ENCODE results near the gene ZSCAN22. TPM values are rescaled to one million over a fixed set of nuclear protein-coding genes. Genes with fewer than 3 reads are reported as not detected.

The ZSCAN22 gene
- total and polyA plus RNA-seq, 2 experiments from 2014 or later, result 0.86 to 2.9 TPM

DNA sequence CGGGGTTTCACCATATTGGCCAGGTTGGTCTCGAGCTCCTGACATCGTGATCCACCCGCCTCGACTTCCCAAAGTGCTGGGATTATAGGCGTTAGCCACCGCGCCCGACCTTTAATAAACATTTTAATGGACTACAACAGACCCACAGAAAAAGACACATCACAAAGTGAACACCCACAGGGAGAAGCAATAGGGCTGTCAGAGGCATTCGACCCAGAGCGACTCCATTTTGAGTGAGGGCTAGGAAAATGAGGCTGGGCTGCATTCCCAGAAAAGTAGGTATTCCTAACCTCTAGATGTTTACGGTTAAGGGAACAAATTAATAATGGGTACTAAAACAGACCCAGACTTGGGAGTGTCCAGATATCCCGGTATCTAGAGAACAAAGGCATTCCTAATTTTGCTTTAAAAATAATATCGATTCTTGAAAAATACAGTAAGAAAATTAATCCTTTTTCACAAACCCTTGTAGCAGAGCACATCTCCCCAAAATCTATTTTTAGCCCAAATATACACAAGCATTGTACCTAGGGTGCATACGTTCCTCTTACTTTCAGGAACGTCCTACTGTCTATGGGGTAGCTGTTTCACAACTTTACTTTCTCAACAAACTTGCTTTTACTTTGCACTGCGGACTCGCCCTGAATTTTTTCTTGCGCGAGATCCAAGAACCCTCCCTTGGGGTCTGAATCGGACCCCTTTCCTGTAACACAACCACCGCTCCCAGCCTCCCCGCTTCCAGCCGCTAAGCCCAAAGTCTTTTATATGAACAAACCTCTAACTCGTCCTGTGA lies 48.9 kb upstream of the ZSCAN22 start (continued):
- TF ChIP-seq STAT1 (IDR thresholded peaks at IDR 0.05; ENCODE audit: unreplicated experiment) (no peak), CTCF (conservative IDR thresholded peaks at IDR 0.05; ENCODE audit: low read depth in 2 of 2) (no peak), ZNF114 (CRISPR knock-in tag; IDR thresholded peaks at IDR 0.05) (no peak), EZH2phosphoT487 (IDR thresholded peaks at IDR 0.05; ENCODE audit: unreplicated experiment) (no peak), NANOG (IDR thresholded peaks at IDR 0.05; ENCODE audit: borderline replicate concordance) (no peak)

DNA sequence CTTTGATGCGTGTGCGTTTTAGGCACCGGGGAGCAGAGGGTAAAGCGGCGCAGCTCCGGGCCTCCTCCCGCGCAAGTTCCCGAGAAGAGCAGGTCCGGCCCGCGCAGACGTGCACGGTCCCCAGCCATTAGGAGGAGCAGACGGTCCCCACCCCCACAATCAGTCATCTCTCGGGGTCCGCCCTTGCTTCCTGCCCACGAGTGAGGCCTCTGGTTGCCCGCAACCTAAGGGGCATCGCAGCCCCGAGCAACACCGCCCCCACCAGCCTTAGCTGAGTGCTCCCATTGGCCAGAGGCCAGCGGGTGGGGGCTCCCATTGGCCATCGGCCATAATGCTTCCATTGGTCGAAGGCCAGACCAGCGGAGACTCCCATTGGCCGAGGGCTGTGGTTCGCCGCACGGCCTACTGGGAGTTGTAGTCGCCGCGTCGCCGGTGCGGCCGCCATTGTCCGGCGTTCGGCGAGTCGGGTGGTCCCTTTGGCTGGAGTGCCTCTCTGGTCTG lies 48.2 kb upstream of the ZSCAN22 start, which contains the start of gene ZNF8:
Gene ZNF8 (plus strand): TSS at position 415 of the 501 bp plus-strand sequence. CDS start 127 bp downstream, outside the sequence.
- peak within 1 kb of the TSS; percentile 73 for H3K4me3 ChIP-seq
- H3K36me3 Mint-ChIP-seq (ENCODE audit: low read depth), result peaks cover 59% of the 10 kb centered on the region
- ATAC-seq, result peak; percentile 97
- H3K9me3 Mint-ChIP-seq, result no peaks in the 10 kb centered on the region
- H4K20me1 ChIP-seq (replicated peaks; ENCODE audit: insufficient read depth), result peaks cover 39% of the 10 kb centered on the region
- 0 out of 2 replicates have a peak, but pooled peaks cover 4% of the 10 kb centered on the region for H3F3A ChIP-seq (replicated peaks; ENCODE audit: low read depth)
- H3K27me3 Mint-ChIP-seq (ENCODE audit: insufficient read depth, low read depth, poor library complexity), result peaks cover 12% of the 10 kb centered on the region
- peak; percentile 99 for DNase-seq (ENCODE audit: low spot score)
- H3K4me1 ChIP-seq (ENCODE audit: insufficient read depth), result peaks cover 18% of the 10 kb centered on the region
- H3K79me2 ChIP-seq (replicated peaks; ENCODE audit: insufficient read depth), result peaks cover 68% of the 10 kb centered on the region
- peaks cover 21% of the 10 kb centered on the region for H3K4me1 Mint-ChIP-seq
- no peaks in the 10 kb centered on the region for H3K9me2 ChIP-seq (ENCODE audit: insufficient read depth)
- H2AFZ ChIP-seq, result peak within 1 kb of the TSS; percentile 88
- peak within 1 kb of the TSS; percentile 98 for H3K27ac Mint-ChIP-seq
- H3K27me3 ChIP-seq (ENCODE audit: insufficient read depth), result no peaks in the 10 kb centered on the region
- TF ChIP-seq ETS1 (IDR thresholded peaks at IDR 0.05), result peak; percentile 88
- TF ChIP-seq EZH2 (IDR thresholded peaks at IDR 0.05; ENCODE audit: low read depth, unreplicated experiment), result no peak
- TF ChIP-seq REST (IDR thresholded peaks at IDR 0.05; ENCODE audit: unreplicated experiment), result no peak
- peak; percentile 95 for TF ChIP-seq POLR2AphosphoS5 (IDR thresholded peaks at IDR 0.05; ENCODE audit: low read depth)
- no peak for TF ChIP-seq CREB1 (CRISPR knock-in tag; IDR thresholded peaks at IDR 0.05; ENCODE audit: low read depth)
- TF ChIP-seq, protein P1, sequence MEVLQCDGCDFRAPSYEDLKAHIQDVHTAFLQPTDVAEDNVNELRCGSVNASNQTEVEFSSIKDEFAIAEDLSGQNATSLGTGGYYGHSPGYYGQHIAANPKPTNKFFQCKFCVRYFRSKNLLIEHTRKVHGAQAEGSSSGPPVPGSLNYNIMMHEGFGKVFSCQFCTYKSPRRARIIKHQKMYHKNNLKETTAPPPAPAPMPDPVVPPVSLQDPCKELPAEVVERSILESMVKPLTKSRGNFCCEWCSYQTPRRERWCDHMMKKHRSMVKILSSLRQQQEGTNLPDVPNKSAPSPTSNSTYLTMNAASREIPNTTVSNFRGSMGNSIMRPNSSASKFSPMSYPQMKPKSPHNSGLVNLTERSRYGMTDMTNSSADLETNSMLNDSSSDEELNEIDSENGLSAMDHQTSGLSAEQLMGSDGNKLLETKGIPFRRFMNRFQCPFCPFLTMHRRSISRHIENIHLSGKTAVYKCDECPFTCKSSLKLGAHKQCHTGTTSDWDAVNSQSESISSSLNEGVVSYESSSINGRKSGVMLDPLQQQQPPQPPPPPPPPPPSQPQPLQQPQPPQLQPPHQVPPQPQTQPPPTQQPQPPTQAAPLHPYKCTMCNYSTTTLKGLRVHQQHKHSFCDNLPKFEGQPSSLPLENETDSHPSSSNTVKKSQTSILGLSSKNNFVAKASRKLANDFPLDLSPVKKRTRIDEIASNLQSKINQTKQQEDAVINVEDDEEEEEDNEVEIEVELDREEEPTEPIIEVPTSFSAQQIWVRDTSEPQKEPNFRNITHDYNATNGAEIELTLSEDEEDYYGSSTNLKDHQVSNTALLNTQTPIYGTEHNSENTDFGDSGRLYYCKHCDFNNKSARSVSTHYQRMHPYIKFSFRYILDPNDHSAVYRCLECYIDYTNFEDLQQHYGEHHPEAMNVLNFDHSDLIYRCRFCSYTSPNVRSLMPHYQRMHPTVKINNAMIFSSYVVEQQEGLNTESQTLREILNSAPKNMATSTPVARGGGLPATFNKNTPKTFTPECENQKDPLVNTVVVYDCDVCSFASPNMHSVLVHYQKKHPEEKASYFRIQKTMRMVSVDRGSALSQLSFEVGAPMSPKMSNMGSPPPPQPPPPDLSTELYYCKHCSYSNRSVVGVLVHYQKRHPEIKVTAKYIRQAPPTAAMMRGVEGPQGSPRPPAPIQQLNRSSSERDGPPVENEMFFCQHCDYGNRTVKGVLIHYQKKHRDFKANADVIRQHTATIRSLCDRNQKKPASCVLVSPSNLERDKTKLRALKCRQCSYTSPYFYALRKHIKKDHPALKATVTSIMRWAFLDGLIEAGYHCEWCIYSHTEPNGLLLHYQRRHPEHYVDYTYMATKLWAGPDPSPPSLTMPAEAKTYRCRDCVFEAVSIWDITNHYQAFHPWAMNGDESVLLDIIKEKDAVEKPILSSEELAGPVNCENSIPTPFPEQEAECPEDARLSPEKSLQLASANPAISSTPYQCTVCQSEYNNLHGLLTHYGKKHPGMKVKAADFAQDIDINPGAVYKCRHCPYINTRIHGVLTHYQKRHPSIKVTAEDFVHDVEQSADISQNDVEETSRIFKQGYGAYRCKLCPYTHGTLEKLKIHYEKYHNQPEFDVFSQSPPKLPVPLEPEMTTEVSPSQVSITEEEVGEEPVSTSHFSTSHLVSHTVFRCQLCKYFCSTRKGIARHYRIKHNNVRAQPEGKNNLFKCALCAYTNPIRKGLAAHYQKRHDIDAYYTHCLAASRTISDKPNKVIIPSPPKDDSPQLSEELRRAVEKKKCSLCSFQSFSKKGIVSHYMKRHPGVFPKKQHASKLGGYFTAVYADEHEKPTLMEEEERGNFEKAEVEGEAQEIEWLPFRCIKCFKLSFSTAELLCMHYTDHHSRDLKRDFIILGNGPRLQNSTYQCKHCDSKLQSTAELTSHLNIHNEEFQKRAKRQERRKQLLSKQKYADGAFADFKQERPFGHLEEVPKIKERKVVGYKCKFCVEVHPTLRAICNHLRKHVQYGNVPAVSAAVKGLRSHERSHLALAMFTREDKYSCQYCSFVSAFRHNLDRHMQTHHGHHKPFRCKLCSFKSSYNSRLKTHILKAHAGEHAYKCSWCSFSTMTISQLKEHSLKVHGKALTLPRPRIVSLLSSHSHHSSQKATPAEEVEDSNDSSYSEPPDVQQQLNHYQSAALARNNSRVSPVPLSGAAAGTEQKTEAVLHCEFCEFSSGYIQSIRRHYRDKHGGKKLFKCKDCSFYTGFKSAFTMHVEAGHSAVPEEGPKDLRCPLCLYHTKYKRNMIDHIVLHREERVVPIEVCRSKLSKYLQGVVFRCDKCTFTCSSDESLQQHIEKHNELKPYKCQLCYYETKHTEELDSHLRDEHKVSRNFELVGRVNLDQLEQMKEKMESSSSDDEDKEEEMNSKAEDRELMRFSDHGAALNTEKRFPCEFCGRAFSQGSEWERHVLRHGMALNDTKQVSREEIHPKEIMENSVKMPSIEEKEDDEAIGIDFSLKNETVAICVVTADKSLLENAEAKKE (CRISPR knock-in tag; IDR thresholded peaks at IDR 0.05), result no peak
- H3K4me3 Mint-ChIP-seq, result peak within 1 kb of the TSS; percentile 94
- H3K36me3 ChIP-seq (ENCODE audit: insufficient read depth), result peaks cover 5% of the 10 kb centered on the region; the same call in 1 of the 2 replicates
- peak within 1 kb of the TSS; percentile 91 for H3K27ac ChIP-seq (ENCODE audit: low read depth)
- peak within 1 kb of the TSS; percentile 98 for H3K4me2 ChIP-seq

Measured in GM23338 (cell line).